DND-41 (cell line): ENCODE results near the gene GNAS-AS1.

ENCODE experiments used
- CTCF ChIP-seq: IDR thresholded peaks from 2 replicates; pipeline ENCODE4 v1.5.1; 2012; ENCODE audit warnings: borderline replicate concordance, low read length, moderate library complexity, mild to moderate bottlenecking; ENCODE audit not compliant: poor library complexity, severe bottlenecking; ENCODE audit errors: extremely low read depth
- EZH2 ChIP-seq: IDR thresholded peaks from 3 replicates; pipeline ENCODE4 v1.6.1; 2012; ENCODE audit warnings: borderline replicate concordance, low read depth, mild to moderate bottlenecking, moderate library complexity, low read length, inconsistent platforms; ENCODE audit not compliant: severe bottlenecking

GRCh38 chr20:58790454-58790853, 60.2 kb downstream of the GNAS-AS1 start:
- TF ChIP-seq CTCF (no peak), EZH2 (no peak)
